IPS DF 4.7 (cell line): ENCODE measurements around the gene FBXO2.
"Not testable (repeated sequence)": the region's sequence is repeated elsewhere in the genome, so short reads cannot be mapped to it uniquely, and the experiment has no call there.

Experiments used
- DNase-seq: peaks from one replicate; pipeline ENCODE4 v3.0.0-alpha.2; 2013; ENCODE audit warnings: low spot score; ENCODE audit errors: extremely low read depth

The FBXO2 gene

DNA sequence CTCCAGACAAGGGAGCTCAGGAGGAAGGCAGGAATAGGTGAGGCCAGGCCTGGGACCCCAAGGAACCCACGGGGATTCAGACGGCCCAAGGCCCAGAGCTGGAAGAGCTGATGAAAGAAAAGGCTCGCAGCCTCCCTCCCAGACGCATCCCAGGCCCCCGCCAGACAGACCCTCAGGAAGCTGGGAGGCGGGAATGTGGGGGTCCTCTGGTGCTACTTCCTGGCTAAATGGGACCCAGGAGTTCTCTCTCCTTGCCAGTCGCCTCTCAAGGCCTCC, 430 bp downstream of the FBXO2 start:
- DNase-seq: no peak

GRCh38 chr1:11653101-11653860, 948 bp downstream of the FBXO2 start:
- DNase-seq: no peak

GRCh38 chr1:11652203-11652780, 1.9 kb downstream of the FBXO2 start:
- DNase-seq: no peak

- no peak for DNase-seq
Measured at GRCh38 chr1:11651017-11651416, 3.2 kb downstream of the FBXO2 start.

- no peak for DNase-seq
Measured at GRCh38 chr1:11650331-11650991, 3.8 kb downstream of the FBXO2 start.

GRCh38 chr1:11649624-11650330, 4.5 kb downstream of the FBXO2 start:
- no peak for DNase-seq

GRCh38 chr1:11649237-11649623, 5.0 kb downstream of the FBXO2 start:
- no peak for DNase-seq

DNA sequence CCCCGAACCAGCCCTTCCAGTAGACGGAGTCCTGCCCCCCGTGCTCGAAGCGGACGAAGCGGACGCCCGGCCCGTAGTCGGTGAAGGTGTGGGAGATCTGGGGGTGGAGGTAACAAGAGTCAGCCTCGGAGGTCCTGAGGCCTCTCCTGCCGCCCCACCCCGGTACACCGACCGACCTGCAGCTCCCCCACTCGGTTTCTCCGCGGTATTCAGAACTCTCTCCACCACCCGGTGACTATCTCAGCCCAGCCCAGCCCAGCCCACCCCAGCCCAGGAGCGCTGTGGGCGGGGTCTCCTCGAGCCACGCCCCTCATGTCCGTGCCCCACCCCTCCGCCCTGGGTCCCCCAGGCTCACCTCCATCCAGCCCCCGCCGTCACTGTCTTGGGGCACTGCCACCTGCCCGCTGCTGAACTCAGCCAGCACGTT, 5.5 kb downstream of the FBXO2 start:
- DNase-seq: no peak

- DNase-seq: no peak
Measured at GRCh38 chr1:11648039-11648438, 6.2 kb downstream of the FBXO2 start.

- no peak for DNase-seq
Measured at GRCh38 chr1:11647333-11647732, 6.9 kb downstream of the FBXO2 start.

DNA sequence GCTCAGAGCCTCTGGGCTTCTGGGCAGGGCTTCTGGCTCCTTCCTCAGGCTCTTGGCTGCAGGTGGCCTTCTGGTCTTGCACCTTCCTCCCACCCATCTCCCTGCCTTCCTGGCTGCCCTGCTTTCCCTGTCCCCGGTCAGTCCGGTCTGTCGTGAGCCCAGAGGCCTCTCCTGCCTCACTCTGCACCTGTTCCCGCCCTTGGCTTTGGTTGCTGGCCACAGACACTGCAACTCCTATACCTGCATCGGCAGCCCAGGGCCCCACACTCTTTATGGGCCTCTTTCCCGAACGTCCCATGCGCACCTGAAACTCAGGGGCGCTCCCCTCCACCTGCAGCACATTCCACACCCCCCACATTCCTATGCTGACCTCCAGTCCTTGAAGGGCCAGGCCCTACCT, 7.9 kb downstream of the FBXO2 start:
- no peak for DNase-seq

DNA sequence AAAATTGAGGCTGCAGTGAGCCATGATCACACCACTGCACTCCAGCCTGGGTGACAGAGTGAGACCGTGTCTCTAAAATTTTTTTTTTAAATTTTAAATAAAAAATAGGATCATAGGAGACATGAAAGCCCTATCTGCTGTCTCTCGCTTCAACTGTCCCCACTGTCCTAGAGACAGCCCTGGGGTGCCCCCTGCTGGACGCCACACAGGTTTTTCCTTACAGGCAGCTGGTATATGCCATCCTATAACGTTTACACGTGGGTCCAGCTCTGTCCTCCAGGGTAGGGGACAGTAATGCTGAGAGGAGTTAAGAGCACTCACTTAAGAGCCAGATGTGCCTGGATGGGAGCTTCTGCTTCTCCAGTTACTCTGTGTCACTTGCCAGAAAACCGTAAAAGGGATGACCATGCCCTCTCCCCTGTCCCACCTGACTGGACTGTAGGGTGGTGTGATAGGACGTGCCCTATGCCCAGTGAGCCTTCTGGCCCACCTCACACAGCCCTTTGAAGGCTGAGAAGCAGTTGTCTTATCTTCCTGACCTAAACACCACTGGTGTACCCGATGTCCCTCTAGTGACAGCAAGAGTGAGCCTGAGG, 8.5 kb downstream of the FBXO2 start:
- no peak for DNase-seq

GRCh38 chr1:11645270-11645669, 9.0 kb downstream of the FBXO2 start:
- no peak for DNase-seq

- DNase-seq: no peak
Measured at GRCh38 chr1:11643782-11644181, 10.4 kb downstream of the FBXO2 start.

- DNase-seq: not testable (repeated sequence)
Measured at GRCh38 chr1:11642418-11643017, 11.7 kb downstream of the FBXO2 start.

DNA sequence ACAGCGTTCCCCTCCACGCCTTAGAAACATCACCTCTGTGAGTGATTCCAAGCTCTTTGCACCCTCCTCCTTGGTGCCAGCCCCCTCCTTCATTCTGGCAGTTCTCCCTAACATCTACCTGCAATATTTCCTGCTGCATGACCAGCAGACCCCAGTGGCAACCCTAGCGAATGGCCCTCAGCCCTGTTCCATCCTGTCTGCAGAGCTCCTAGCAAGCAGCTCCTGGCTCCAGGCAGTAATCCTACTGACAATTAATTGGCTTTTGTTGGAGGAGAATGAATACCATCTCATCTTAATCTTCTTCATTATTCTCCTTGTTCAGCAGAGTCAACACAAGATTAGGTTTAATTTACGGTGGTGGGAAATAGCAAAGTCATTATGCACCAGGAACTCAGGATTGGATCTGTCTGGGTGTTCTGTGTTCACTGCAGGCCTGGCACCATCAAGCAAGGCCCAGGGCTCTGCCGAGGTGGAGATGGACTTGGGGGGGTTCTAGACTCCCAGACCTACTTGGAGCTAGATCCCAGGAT, 12.4 kb downstream of the FBXO2 start:
- no peak for DNase-seq

DNA sequence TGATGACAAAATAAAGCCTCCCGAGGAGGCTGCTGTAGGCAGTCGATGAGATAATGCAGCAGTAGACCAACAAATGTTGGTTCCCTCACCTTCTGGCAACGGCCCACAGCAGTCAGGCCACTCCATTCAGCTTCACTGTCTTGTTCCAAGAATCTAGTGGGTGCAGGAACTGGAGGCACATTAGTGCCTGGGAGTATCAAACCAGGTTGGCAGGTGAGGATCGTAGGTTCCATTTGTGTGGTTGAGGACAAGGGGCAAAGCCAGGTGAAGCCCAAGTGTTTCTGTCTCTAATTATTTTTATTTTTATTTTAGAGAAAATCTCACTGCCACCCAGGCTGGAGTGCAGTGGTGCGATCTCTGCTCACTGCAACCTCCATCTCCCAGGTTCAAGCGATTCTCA, 13.3 kb downstream of the FBXO2 start:
- DNase-seq: no peak

- DNase-seq: no peak
Measured at GRCh38 chr1:11640101-11640500, 14.1 kb downstream of the FBXO2 start.

GRCh38 chr1:11639372-11639771, 14.9 kb downstream of the FBXO2 start:
- DNase-seq: no peak

DNA sequence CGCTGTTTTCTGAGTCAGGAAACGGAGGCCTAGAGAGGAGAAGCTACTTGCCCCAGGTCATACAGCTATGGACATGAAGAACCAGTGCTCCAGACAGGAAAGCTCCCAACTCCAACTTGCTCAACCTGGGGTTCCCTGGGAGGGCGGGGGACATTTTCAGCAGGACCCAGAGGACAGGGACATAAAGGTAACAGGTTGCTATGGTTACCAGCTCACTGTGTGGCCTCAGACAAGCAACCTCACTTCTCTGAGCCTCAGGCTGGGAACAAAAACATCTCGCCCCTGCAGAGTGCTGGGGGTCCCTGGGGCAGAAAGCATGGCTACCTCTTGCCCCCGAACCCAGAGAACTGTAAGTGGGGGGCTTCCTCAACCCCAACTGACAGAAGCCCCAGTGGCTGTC, 16.1 kb downstream of the FBXO2 start:
- DNase-seq: no peak
